HG02588 (cell line): ENCODE results near the gene LILRA6.
"Not testable (repeated sequence)": the region's sequence is repeated elsewhere in the genome, so short reads cannot be mapped to it uniquely, and the experiment has no call there.

Experiments
- ATAC-seq: cut with Tn5 transposase; IDR thresholded peaks from one replicate; pipeline ENCODE4 v1.9.1; 2021; ENCODE audit warnings: mild to moderate bottlenecking, moderate library complexity; ENCODE audit not compliant: unreplicated experiment

The LILRA6 gene

DNA sequence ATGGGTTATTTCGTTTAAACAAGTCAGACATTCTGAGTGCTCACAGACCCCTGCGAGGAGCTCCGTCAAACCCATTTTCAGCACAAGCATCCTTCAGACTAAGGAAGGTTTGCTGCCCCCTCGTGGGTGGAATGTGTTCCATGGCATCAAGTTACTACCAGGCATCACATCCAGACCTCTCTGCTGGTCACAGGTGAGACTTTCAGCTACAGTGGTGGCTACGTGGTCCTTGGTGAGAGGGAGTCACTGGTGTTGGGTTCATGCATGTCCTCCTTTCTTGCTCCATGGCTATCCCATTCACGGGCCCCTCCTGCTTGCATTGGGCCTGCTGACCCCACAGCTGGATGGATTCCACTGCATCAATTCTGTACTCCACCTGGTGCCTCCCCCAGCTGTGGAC lies 23.5 kb upstream of the LILRA6 start:
- no peak for ATAC-seq

DNA sequence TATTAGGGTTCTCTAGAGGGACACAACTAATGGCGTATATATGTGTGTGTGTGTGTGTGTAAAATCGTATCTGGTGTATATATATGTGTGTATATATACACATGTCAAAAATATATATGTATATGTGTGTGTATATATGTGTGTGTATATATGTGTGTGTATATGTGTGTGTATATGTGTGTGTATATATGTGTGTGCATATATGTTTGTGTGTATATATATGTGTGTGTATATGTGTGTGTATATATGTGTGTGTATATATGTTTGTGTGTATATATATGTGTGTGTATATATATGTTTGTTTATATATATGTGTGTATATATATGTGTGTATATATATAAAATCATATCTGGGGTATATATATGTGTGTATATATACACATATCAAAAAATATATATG lies 19.9 kb upstream of the LILRA6 start:
- no peak for ATAC-seq

DNA sequence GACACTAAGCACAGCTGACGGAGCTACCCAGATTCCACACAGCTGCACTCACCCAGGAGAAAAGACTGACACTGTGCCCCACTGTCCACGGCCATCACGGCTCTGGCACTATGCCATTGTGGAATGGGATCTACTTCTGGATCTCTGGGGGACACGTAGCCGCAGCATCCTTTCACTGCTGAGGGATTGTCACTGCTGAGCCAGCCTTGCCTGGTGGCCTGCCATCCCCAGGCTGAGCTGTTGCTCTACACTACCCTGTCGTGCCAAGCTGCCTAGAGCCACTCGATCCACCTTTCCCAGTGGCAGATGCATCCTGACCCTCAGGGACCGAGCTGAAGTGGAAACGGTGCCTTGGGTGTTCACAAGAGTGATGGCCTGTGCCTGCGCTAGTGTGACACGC lies 19.5 kb upstream of the LILRA6 start:
- no peak for ATAC-seq

DNA sequence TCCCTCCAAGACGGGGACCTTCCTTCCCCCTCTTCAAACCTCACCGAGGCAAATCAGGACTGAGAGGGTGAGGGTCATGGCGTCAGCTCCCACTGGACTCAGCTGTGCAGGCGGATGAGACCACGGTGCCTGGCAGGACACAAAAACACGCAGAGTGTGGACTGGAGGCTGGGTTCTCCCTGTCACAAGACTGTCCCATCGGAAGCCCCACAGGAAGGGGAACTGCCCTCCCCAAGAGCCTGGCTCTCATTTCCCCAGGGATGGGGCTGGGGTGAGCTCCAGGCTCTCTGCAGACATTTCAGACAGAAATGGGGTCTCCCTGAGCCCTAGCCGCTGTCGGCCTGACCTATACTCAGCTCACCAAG lies 14.5 kb upstream of the LILRA6 start, which contains the start of gene LILRB5:
Gene LILRB5, minus strand, starts transcription at position 158 of the 365 bp plus-strand sequence. Its CDS starts 80 bp downstream, at position 78.
- no peak for ATAC-seq

DNA sequence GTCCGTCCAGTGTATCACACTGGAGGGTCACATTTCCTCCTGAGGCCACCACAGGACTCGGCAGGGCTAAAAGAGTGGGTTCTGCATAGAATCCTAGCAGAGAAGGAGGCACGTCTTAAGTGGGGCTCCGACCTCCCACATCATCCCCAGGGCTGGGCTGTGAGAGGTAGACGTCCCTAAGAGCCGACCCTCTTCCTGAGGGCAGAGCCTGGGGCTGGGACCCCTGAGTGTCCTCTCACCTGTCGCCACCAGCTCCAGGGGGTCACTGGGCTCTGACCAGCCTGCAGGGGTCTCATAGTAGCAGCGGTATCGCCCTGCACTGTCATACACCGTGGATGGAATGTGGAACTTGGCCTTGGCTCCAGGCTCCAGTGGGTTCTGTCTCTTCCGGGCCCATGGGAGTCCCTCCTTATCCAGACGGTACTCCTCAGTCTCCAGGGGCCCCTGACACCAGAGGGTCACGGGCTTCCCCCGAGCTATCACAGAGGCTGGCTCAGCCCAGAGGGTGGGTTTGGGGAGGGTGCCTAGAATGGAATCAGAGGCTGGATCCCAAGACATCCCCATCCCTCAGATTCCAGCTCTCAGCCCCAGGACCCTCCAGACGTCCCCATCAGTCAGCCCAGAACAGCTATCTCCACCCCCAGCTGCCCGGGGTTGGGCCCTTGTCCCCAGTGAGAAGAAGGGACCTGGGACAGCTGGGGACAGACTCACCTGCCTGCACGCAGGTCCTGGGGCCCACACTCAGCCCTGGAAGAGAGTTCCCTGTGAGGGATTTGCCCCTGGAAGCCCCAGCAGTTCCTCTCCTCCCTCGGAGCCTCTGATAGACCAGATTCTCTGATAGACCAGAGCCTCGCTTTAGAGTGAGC lies 13.9 kb upstream of the LILRA6 start:
- no peak for ATAC-seq

DNA sequence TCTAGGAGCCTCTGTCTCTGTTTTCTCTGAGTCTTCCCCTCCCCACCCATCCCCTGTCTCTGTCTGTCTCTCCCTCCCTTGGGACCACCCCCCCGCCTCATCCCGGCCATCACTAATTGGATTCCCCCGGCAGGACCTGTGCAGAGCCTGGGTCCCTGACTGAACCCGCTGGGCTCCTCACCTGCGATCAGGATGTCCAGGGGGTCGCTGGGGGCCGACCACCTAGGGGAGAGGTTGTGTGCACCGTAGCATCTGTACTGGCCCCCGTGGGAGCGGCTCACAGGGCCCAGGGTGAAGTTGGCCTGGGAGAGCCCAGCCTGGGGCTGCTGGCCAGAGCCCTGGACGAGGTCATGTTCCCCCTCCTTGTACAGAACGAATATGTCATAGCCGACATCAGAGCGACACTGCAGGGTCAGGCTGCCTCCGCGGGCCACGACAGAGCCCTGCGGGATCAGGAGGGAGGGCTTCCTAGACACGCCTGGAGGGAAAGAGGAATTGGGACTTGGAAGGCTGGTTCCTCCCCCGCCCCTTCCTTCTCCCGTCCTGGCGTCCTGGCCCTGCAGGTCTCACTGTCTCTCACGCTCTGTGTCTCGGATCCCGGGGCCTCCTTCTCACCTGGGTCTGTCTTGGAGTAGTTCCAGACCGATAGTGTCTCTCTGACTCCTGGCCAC lies 12.7 kb upstream of the LILRA6 start:
- no peak for ATAC-seq

DNA sequence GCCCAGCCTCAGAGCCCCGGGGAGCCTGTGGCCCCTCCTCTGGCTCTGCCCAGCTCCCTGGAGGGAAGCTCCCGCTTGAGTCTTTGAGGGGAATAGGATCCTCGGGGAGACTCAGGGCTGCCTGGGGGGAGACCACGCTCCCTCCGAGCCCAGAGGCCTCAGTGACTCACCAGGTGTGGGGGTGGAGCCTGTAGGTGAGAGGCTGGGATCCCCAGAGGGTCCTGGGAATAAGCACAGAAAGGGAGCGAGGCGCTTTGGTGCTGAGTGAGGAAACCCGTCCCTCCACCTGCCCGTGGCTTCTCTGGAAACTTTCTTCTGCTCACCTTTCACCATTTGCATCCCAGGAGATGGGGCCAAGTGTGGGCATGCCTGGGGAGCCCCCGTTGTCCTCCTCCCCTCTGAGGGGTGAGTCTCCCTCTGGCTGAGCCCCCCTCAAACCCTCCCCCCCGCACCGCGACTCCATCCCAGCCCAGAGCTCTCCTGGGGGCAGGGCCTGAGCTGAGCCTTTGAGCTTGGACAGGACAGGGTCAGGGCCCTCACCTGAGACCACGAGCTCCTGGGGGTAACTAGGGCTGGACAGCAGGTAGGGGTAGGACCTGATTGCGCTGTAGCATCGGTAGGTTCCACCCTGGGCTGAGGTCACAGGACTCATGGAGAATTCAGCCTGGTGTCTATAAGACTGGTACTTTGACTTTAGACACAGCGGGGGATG lies 11.8 kb upstream of the LILRA6 start:
- ATAC-seq = no peak

DNA sequence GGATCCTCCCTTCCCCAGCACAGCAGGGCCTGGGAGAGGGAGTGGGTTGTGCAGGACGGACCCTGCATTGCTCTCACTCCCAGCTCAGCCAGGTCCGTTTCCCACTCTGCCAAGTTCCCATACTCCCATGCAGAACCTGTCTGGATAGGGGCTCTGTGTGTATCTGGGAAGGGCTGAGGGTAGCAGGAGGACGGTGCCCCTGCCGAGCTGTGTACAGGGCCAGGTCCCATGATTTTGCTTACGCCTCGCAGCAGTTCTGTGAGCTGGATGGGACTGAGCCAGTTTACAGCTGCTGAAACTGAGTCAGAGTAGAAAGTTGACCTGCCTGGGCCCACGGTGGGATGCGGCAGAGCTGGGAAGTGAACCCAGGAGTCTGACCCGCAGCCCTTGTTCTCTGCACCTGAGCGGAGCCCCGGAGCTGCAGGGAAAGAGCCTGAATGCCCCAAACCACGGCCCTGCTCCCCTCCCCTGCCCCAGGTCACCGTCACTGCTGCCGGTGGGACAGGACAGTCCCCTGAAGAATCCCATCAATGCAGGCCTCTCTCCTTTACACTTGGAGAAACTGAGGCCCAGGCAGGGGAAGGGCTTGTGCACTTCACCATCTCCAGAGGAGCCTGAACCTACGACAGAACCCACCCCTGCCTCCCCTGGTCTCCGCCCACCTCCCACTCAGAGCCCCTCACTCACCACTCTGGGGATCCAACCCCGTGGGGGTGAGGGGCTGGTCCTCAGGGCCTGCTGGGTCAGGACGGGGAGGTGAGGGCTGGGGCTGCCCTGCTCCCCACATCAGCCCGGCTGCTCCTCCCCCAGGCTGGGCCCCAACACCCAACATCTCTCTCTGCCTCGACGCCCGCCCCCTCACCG lies 11.0 kb upstream of the LILRA6 start:
- ATAC-seq = no peak

DNA sequence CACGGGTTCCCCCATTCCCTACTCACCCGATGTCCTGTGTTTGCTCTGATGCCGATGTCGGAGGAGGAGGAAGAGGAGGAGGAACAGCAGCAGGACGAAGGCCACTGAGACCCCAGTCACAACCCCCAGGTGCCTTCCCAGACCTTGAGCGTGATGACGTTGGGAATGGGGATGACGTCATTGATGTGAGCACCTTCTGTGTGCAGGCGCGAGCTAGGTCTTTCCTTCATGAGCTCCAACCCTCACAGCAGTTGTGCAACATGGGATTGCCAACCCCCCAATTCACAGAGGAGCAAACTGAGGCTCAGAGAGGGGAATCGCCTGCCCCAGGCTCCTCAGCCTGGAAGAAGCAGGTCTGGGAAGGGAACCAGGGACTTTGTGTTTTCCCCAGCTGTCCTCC lies 10.3 kb upstream of the LILRA6 start:
- no peak for ATAC-seq

DNA sequence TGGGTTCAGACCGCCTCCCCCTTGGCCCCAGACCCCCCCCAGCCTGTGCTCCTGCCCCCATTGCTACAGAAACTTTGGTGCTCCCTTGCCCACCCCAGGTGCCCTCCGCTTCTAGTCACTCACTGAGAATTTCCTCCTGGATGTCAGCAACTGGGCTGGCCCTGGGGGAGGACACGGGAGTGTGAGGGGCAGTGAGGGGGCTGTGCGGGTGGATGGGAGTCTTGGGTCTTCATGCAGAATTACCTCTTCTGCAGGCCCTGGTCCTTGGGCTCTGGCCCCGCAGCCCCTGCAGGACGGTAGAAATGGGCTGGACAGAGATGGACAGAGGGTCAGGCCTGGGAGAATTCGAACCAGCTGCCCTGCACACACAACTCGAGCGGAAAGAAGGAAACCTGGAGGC lies 9.7 kb upstream of the LILRA6 start:
- ATAC-seq = no peak

DNA sequence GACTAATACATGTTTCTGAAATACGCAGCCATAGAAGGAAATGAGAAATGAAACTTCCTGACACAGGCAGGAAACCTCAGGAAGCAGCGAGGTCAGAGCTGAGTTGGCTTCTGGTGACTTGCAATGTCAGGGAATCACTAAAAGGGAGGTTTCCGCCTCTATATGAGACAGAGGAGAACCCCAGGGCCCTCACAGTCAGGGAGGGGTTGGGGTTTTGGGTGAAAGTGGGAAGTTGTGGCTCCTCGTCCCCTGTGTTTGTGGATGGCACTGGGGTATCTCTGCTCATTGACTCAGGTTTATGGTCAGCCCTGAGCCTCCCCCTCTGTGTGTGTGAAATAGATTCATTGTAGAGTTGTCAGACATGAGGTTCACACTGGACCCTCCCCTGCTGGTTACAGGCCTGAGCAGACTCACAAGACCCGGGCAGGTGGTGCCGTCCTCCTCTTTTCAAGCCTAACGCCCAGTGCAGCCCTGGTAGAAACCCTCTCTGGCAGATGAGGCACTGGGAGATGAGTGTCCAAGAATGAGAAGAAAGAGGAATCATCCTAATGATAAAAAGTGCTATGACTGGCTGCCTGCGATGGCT lies 5.5 kb upstream of the LILRA6 start:
- ATAC-seq = no peak

DNA sequence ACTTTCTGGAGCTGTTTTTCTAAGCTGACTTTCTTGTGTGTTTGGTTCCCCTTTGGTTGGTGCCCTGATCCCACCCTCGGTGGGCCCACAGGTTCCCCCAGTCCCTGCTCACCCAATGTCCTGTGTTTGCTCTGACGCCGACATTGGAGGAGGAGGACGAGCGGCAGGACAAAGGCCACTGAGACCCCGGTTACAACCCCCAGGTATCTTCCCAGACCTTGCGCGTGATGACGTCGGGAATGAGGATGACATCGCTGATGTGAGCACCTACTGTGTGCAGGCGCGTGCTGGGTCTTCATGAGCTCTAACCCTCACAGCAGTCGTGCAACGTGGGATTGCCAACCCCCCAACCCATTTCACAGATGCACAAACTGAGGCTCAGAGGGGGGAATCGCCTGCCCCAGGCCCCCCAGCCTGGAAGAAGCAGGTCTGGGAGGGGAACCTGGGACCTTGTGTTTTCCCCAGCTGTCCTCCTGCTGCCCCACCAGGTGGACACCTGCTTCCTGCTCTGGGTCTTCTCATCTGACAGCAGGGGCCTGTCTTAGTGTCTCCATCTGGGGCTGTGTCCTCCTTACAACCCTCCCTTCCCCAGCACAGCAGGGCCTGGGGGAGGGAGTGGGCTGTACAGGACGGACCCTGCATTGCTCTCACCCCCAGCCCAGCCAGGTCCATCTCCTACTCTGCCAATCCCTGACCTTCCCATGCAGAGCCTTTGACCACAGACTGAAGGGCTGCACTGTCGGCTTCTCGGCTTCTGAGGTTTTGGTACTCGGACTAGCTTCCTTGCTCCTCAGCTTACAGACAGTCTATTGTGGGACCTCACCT lies 4.7 kb upstream of the LILRA6 start:
- ATAC-seq = no peak

DNA sequence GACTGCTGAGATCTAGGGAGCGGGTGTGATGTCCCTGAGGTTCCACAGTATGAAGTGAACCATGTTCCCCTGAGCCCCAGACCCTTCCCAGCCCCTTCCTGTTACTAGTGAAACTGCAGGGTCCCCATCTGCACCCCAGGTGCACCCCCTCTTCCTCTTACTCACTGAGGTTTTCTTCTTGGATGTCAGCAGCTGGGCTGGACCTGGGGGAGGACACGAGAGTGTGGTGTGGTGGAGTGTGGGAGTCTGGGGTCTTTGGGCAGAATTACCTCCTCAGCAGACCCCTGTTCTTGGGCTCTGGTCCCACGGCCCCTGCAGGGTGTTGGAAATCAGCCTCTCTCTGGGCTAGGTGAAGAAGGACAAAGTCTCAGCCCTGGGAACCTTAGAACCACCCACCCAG lies 3.3 kb upstream of the LILRA6 start:
- ATAC-seq = no peak

DNA sequence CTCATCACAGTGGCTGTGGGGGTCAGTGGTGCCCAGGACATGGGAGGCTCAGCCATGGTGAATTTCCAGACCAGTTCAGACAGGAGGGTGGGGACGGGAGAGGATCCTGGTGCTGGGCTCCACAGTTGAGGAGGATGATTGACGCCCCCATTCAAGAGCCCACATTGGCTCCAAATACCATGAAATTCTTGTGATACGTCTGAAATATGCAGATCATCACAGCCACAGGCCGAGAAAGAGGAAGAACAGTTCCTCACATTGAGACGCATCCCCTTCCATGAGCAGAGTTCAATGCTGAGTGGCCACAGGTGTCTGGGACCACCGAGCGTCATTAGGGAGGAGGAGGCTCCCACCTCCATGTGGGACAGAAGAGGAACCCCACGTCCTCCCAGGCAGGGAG lies 1.2 kb upstream of the LILRA6 start:
- not testable (repeated sequence) for ATAC-seq

DNA sequence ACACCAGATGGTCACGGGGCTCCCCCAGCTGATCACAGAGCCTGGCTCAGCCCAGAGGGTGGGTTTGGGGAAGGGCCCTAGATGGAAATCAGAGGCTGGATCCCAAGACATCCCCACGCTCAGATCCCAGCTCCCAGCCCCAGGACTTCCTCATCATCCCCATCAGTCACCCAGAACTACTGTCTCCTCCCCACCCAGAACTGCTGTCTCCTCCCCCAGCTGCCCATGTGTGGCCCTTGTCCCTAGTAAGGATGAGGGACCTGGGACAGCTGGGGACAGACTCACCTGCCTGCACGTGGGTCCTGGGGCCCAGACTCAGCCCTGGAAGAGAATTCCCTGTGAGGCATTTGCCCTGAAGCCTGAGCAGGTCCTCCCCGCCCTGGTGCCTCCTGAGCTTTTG lies 356 bp downstream of the LILRA6 start:
- ATAC-seq = not testable (repeated sequence)

DNA sequence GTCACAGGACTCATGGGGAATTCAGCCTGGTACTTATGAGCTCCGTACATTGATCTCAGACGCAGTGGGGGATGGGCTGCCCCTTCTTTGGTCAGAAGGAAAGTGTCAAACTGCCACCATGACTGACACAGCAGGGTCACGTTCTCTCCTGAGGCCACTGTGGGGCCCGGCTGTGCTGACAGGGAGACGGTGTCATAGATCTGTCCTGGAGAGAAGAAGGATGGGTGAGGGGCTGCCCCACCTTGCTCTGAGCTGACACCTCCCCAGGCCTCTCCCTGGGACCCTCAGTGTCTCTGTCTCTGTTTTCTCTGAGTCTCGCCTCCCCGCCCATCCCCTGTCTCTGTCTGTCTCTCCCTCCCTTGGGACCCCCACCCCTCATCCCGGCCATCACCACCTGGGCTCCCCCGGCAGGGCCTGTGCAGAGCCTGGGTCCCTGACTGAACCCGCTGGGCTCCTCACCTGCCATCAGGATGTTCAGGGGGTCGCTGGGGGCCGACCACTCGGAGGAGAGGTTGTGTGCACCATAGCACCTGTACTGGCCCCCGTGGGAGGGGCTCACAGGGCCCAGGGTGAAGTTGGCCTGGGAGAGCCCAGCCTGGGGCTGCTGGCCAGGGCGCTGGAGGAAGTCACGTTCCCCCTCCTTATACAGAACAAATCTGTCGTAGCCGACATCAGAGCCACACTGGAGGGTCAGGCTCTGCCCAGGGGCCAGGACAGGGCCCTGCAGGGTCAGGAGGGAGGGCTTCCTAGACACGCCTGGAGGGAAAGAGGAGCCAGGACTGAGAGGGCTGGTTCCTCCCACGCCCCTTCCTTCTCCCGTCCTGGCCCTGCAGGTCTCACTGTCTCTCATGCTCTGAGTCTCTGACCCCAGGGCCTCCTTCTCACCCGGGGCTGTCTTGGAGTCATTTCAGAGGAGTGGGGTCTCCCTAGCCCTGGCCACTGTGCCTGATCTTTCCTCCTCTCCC lies 1.9 kb downstream of the LILRA6 start:
- ATAC-seq = not testable (repeated sequence)

DNA sequence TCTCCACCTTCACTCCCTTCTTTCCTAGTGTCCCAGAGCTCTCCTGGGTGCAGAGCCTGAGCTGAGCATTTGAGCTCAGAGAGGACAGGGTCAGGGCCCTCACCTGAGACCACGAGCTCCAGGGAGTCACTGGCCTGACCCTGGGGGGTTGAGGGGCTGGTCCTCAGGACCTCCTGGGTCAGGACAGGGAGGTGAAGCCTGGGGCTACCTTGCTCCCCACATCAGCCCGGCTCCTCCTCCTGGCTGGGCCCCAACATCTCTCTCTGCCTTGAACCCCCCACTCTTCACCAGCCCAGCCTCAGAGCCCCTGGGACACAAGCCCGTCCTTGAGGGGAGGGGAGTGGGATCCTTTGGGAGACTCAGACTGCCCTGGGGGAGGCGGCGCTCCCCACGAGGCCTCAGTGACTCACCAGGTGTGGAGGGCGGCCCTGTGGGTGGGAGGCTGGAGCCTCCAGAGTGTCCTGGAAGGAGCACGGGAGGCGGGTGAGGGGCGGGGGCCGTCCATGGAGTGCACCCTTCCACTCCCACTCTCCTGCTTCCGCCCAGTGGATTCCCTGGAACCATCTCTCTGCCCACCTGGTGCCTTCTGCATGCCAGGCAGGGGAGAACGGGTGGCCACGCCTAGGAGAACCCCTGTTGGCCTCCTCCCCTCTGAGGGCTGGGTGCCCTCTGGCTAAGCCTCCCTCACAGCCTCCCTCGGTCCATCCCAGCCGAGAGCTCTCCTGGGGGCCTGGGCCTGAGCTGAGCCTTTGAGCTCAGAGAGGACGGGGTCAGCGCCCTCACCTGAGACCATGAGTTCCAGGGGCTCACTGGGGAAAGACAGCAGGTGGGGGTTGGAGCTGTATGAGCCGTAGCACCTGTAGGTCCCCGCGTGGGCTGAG lies 2.9 kb downstream of the LILRA6 start:
- not testable (repeated sequence) for ATAC-seq
